Kidney (tissue), 14 donors: ENCODE data around the gene SLX4IP. TPM values are rescaled to one million over a fixed set of nuclear protein-coding genes. Genes with fewer than 3 reads are reported as not detected.

Experiments
- DNase-seq, 5 donors: peaks; one replicate each; pipeline ENCODE4 v3.0.0-alpha.2; 2013 to 2020
- FAIRE-seq: peaks from 2 replicates; lab custom pipeline; 2012; peaks lifted over from hg19 to GRCh38; lab: Jason Lieb, UNC
- H3K27ac ChIP-seq, 2 donors: one replicate each; pipeline ENCODE4 v1.7.0; 2013; ENCODE audit warnings: low read depth in 2 of 2, low read length in 2 of 2, inconsistent platforms in 1 of 2
- H3K27me3 ChIP-seq: one replicate; pipeline ENCODE4 v1.7.1; 2013; ENCODE audit warnings: low read length, inconsistent platforms; ENCODE audit not compliant: control insufficient read depth, insufficient read depth
- H3K36me3 ChIP-seq, 3 donors: one replicate each; pipeline versions ENCODE4 v1.7.0 to v1.7.1; 2013; ENCODE audit warnings: low read length in 3 of 3, control low read depth in 1 of 3, inconsistent platforms in 1 of 3; ENCODE audit not compliant: insufficient read depth in 3 of 3, control insufficient read depth in 2 of 3
- H3K4me1 ChIP-seq, 3 donors: one replicate each; pipeline versions ENCODE4 v1.7.0 to v1.7.1; 2013; ENCODE audit warnings: low read length in 3 of 3, inconsistent platforms in 1 of 3, low read depth in 1 of 3; ENCODE audit not compliant: control insufficient read depth in 2 of 3, insufficient read depth in 2 of 3
- H3K4me3 ChIP-seq, 3 donors: one replicate each; pipeline versions ENCODE4 v1.7.0 to v1.8.1; 2013; ENCODE audit warnings: low read length in 3 of 3, control low read depth in 1 of 3, inconsistent platforms in 1 of 3
- H3K9ac ChIP-seq, 3 donors: one replicate each; pipeline versions ENCODE4 v1.7.0 to v1.7.1; 2013; ENCODE audit warnings: low read length in 3 of 3, control low read depth in 1 of 3, inconsistent platforms in 1 of 3
- H3K9me3 ChIP-seq, 3 donors: one replicate each; pipeline versions ENCODE4 v1.7.0 to v1.7.1; 2013; ENCODE audit warnings: low read length in 3 of 3, control low read depth in 1 of 3, inconsistent platforms in 1 of 3; ENCODE audit not compliant: control insufficient read depth in 2 of 3, insufficient read depth in 1 of 3
- intact Hi-C: fragments of 100-400 bp; cut with DNase I; formaldehyde crosslinking; loops from one replicate; pipeline ENCODE4 v1.11.1; 2022
- polyA plus RNA-seq: library from polyadenylated mRNA; stranded (reverse); fragments of 350-450 nt; fragmentation: Illumina TruSeq; extraction: RNeasy Lipid Tissue Mini Kit (QIAGEN cat#74804); gene quantifications from one replicate; pipeline ENCODE4 v1.2.3, GENCODE V29; 2014; ENCODE audit warnings: low read depth, low replicate concordance; ENCODE audit not compliant: insufficient read depth
- total RNA-seq: library from RNA; stranded (reverse); fragmentation: NEBNext Ultra II Directional; extraction: Animal tissue kit (Norgen Biotek cat#: 25700); gene quantifications from one replicate; pipeline ENCODE4 v1.2.1, GENCODE V29; 2021
- TF ChIP-seq, protein P1 (sequence below): IDR thresholded peaks from 3 replicates; pipeline ENCODE4 v1.5.1; 2012; ENCODE audit warnings: mild to moderate bottlenecking, moderate library complexity, borderline replicate concordance; ENCODE audit not compliant: insufficient read depth; ENCODE audit errors: extremely low read depth
- donor health status: control.
- donor health status: control.
- donor health status: control.
- donor health status: control.
- donor health status: control.
- donor health status: DM: yes; HTN: yes; CAD: no.
- donor health status: Normal renal cell carcinoma (clear cell type).

The SLX4IP gene
- total and polyA plus RNA-seq, 2 donors from 2014 or later: 2.6 to 7.6 TPM

DNA sequence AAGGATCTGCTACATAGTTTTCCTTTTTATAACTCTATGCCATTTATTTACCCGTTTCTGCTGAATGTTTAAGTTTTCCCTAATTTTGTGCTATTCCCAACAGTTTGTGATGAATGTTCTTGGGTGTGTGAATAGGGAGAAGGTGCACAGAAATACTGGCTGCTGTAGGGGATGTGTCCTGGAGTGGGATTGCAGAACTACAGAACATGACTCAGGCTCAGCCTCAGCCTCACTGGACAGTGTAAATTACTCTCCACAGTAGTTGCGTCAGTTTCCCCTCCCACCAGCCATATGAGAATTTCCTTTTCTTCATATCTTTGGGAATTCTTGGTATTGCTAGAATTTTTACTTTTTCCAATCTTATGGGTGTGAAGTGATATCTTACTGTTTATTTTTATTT lies 57.0 kb downstream of the SLX4IP start:
- Histone ChIP-seq H3K9ac (no peak overlapping the region), H3K4me1 (no peaks in the 10 kb centered on the region), H3K27me3 (no peaks in the 10 kb centered on the region), H3K36me3 (no peaks in the 10 kb centered on the region), H3K27ac (no peak overlapping the region), H3K9me3 (no peaks in the 10 kb centered on the region), H3K4me3 (no peak overlapping the region)
- TF ChIP-seq, protein P1, sequence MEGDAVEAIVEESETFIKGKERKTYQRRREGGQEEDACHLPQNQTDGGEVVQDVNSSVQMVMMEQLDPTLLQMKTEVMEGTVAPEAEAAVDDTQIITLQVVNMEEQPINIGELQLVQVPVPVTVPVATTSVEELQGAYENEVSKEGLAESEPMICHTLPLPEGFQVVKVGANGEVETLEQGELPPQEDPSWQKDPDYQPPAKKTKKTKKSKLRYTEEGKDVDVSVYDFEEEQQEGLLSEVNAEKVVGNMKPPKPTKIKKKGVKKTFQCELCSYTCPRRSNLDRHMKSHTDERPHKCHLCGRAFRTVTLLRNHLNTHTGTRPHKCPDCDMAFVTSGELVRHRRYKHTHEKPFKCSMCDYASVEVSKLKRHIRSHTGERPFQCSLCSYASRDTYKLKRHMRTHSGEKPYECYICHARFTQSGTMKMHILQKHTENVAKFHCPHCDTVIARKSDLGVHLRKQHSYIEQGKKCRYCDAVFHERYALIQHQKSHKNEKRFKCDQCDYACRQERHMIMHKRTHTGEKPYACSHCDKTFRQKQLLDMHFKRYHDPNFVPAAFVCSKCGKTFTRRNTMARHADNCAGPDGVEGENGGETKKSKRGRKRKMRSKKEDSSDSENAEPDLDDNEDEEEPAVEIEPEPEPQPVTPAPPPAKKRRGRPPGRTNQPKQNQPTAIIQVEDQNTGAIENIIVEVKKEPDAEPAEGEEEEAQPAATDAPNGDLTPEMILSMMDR: no peak
- no peak for FAIRE-seq
- intact Hi-C loops: no loop called here
- no peak for DNase-seq

DNA sequence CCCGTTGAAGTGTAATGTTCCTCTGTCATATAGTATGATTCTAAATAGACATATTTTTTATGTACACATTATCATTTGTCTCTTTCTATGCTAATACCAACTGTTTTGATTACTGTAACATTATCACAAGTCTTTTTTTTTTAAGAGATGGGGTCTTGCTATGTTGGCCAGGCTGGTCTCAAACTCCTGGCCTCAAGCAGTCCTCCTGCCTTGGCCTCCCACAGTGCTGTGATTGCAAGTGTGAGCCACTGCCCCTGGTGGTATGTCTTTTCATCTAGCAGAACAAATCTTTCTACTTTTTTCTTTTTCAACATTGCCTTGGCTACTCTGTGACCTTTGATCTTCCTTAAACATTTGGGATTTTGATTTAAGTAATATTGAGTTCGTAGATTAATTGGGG lies 57.7 kb downstream of the SLX4IP start:
- no peaks in the 10 kb centered on the region for H3K27me3 ChIP-seq
- no peak overlapping the region for H3K9ac ChIP-seq
- no peaks in the 10 kb centered on the region for H3K9me3 ChIP-seq
- intact Hi-C loops: no loop called here
- no peak overlapping the region for H3K4me3 ChIP-seq
- H3K27ac ChIP-seq: no peak overlapping the region
- TF ChIP-seq, protein P1: no peak
- no peaks in the 10 kb centered on the region for H3K36me3 ChIP-seq
- no peak for DNase-seq
- FAIRE-seq: no peak
- H3K4me1 ChIP-seq: no peaks in the 10 kb centered on the region

DNA sequence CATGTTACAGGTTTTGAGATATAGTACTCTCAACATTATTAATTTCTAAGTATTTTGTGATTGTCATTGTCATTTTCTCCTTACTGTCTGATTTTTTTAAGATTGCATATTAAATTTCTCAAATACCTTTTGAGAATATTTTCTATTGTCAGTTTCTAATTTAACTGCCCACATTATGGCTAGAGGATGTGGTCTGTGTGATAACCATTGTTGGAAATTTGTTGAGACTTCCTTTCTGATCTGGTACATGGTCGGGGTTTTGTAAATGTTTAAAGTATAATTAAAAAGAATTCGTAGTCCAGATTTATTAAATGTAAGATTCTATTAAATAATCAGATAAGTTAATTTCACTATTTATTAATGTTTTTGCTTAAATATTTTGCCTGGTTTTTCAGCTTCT lies 60.1 kb downstream of the SLX4IP start:
- no peak overlapping the region for H3K27ac ChIP-seq
- no peak overlapping the region for H3K9ac ChIP-seq
- intact Hi-C loops: no loop called here
- H3K36me3 ChIP-seq: no peaks in the 10 kb centered on the region
- H3K4me3 ChIP-seq: no peak overlapping the region
- TF ChIP-seq, protein P1: no peak
- DNase-seq (no peak), FAIRE-seq (no peak)
- H3K4me1 ChIP-seq: no peaks in the 10 kb centered on the region
- no peaks in the 10 kb centered on the region for H3K9me3 ChIP-seq
- no peaks in the 10 kb centered on the region for H3K27me3 ChIP-seq

DNA sequence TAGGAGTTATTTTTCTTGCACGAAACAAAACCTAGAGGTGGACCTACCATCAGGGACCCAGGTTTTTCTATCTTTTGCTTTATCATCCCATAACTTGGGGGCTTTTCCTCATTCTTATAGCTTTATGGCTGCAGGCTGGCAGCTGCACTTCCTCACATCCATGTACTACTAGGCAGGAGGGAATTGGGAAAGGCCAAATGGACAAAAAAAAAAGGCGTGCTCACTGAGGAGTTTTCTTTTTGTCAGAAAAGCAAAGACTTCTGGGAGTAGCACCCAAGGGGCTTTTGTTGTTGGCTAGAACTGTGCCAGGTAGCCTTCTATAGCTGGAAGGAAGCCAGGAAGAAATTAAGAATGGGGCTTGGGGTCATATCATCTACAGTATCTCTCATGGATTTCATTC lies 61.4 kb downstream of the SLX4IP start:
- TF ChIP-seq, protein P1: no peak
- Histone ChIP-seq H3K4me3 (no peak overlapping the region), H3K9ac (no peak overlapping the region), H3K27me3 (no peaks in the 10 kb centered on the region), H3K27ac (no peak overlapping the region), H3K4me1 (no peaks in the 10 kb centered on the region), H3K9me3 (no peaks in the 10 kb centered on the region), H3K36me3 (no peaks in the 10 kb centered on the region)
- intact Hi-C loops: no loop called here
- FAIRE-seq (no peak), DNase-seq (no peak)
